HCT116 (cell line): ENCODE measurements around the gene RFWD3. TPM values are rescaled to one million over a fixed set of nuclear protein-coding genes. Genes with fewer than 3 reads are reported as not detected.

Source experiments
- ATAC-seq: fragments of 200-7000 bp; cut with Tn5 transposase; 2 replicates; pipeline ENCODE4 v1.9.1; 2020; ENCODE audit warnings: mild to moderate bottlenecking, moderate library complexity
- BruUV-seq: library from RNA; stranded (reverse); fragments of 400-500 nt; replicated peaks from 2 replicates; lab custom pipeline; 2021; lab: Mats Ljungman, UMichigan
- CTCF ChIA-PET: fragments of 300-600 bp; sonication (Branson Sonifier 250); formaldehyde crosslinking; loops from one replicate; lab custom pipeline; 2021; ENCODE audit warnings: antibody characterized with exemption; lab: Charles Lee
- POLR2A ChIA-PET: fragments of 300-600, 350-600 bp; sonication (Branson Sonifier 250); formaldehyde crosslinking; loops from one replicate; lab custom pipeline; 2021; ENCODE audit warnings: antibody characterized with exemption; lab: Charles Lee
- RAD21 ChIA-PET, 2 experiments: fragments of 300-600 bp; sonication (Branson Sonifier 250); formaldehyde crosslinking; loops; one replicate each; lab custom pipeline; 2023; ENCODE audit warnings: low total read pairs in 2 of 2; ENCODE audit not compliant: uncharacterized antibody in 2 of 2, unreplicated experiment in 2 of 2, low non-redundant PET in 1 of 2; lab: Charles Lee
- DNase-seq: peaks from one replicate; pipeline ENCODE4 v3.0.0-alpha.2; 2010; ENCODE audit warnings: low read depth, low spot score
- H2AFZ ChIP-seq: fragments of 200-600 bp; shearing (Covaris generic), sonication (generic); 2 replicates; pipeline ENCODE4 v1.6.1; 2017; ENCODE audit warnings: low read depth, mixed run types, mixed read lengths, antibody characterized with exemption, low read length; ENCODE audit not compliant: poor library complexity, severe bottlenecking
- H3K27ac ChIP-seq: 2 replicates; pipeline ENCODE4 v1.5.1; 2012; ENCODE audit warnings: low read depth, low read length
- H3K27me3 ChIP-seq: fragments of 200-600 bp; sonication (generic); 2 replicates; pipeline ENCODE4 v1.6.1; 2016; ENCODE audit warnings: mixed run types, low read length, mixed read lengths; ENCODE audit not compliant: insufficient read depth
- H3K36me3 ChIP-seq, 2 experiments: fragments of 200-500 bp in 1 of 2; fragments of 200-600 bp in 1 of 2; sonication (Bioruptor generic) in 1 of 2; sonication (generic) in 1 of 2; 2 replicates each; pipeline versions ENCODE4 v1.5.1 to v1.6.1; 2014 to 2016; ENCODE audit warnings: low read length in 2 of 2, inconsistent platforms in 1 of 2, mixed read lengths in 1 of 2, mixed run types in 1 of 2; ENCODE audit not compliant: insufficient read depth in 2 of 2, control insufficient read depth in 1 of 2
- H3K4me1 ChIP-seq, 2 experiments: fragments of 200-600 bp in 1 of 2; sonication (generic) in 1 of 2; 2 replicates each; pipeline versions ENCODE4 v1.5.1 to v1.6.1; 2012 to 2017; ENCODE audit warnings: low read length in 2 of 2, inconsistent platforms in 1 of 2, mild to moderate bottlenecking in 1 of 2, mixed read lengths in 1 of 2, mixed run types in 1 of 2, moderate library complexity in 1 of 2; ENCODE audit not compliant: insufficient read depth in 2 of 2, control insufficient read depth in 1 of 2
- H3K4me2 ChIP-seq: fragments of 200-600 bp; sonication (generic); 2 replicates; pipeline ENCODE4 v1.6.1; 2017; ENCODE audit warnings: mixed run types, low read length, mixed read lengths
- H3K4me3 ChIP-seq, 2 experiments: fragments of 200-600 bp in 1 of 2; sonication (generic) in 1 of 2; replicated peaks in 1 of 2; 2 replicates each; pipeline ENCODE4 v1.5.1; 2011 to 2016; ENCODE audit warnings: low read length in 2 of 2, control low read depth in 1 of 2, low read depth in 1 of 2, mild to moderate bottlenecking in 1 of 2, mixed read lengths in 1 of 2, mixed run types in 1 of 2
- H3K79me2 ChIP-seq: fragments of 200-600 bp; sonication (generic); 2 replicates; pipeline ENCODE4 v1.6.1; 2017; ENCODE audit warnings: mild to moderate bottlenecking, mixed run types, low read length, moderate library complexity, mixed read lengths; ENCODE audit not compliant: insufficient read depth
- H3K9ac ChIP-seq: fragments of 200-600 bp; sonication (generic); 2 replicates; pipeline ENCODE4 v1.6.1; 2016; ENCODE audit warnings: low read length, mixed read lengths
- H3K9me2 ChIP-seq: fragments of 200-600 bp; sonication (generic), shearing (Covaris generic); 2 replicates; pipeline ENCODE4 v1.6.1; 2017; ENCODE audit warnings: mixed run types, mild to moderate bottlenecking, moderate library complexity; ENCODE audit not compliant: insufficient read depth
- H3K9me3 ChIP-seq, 2 experiments: fragments of 200-500 bp in 1 of 2; fragments of 200-600 bp in 1 of 2; sonication (Bioruptor generic) in 1 of 2; sonication (generic) in 1 of 2; 2 replicates each; pipeline ENCODE4 v1.6.1; 2014 to 2017; ENCODE audit warnings: low read length in 2 of 2, mixed read lengths in 2 of 2, inconsistent platforms in 1 of 2, low read depth in 1 of 2, mild to moderate bottlenecking in 1 of 2, mixed run types in 1 of 2, moderate library complexity in 1 of 2; ENCODE audit not compliant: control insufficient read depth in 1 of 2, insufficient read depth in 1 of 2
- H4K20me1 ChIP-seq: fragments of 200-600 bp; sonication (generic), shearing (Covaris generic); 2 replicates; pipeline ENCODE4 v1.6.1; 2017; ENCODE audit warnings: mixed run types, mild to moderate bottlenecking, moderate library complexity; ENCODE audit not compliant: insufficient read depth
- CBX3 ChIP-seq: IDR thresholded peaks from 2 replicates; pipeline ENCODE4 v1.6.1; 2012; ENCODE audit warnings: low read depth
- CEBPB ChIP-seq: IDR thresholded peaks from 2 replicates; pipeline ENCODE4 v1.6.1; 2012; ENCODE audit warnings: low read depth
- RAD21 ChIP-seq: IDR thresholded peaks from 2 replicates; pipeline ENCODE4 v1.6.1; 2012; ENCODE audit warnings: low read depth, mild to moderate bottlenecking
- SIN3A ChIP-seq: IDR thresholded peaks from 2 replicates; pipeline ENCODE4 v1.6.1; 2012; ENCODE audit warnings: low read depth
- TCF7L2 ChIP-seq: IDR thresholded peaks from 2 replicates; pipeline ENCODE4 v1.7.0; 2011; ENCODE audit warnings: borderline replicate concordance, inconsistent platforms; ENCODE audit not compliant: insufficient read depth, insufficient read length; ENCODE audit errors: extremely low read depth
- intact Hi-C: fragments of 100-400 bp; cut with micrococcal nuclease; formaldehyde crosslinking; loops from 2 replicates; pipeline ENCODE4 v1.10.0; 2022
- total RNA-seq: library from RNA; stranded (reverse); gene quantifications from one replicate; pipeline ENCODE4 v1.2.1, GENCODE V29; 2021; ENCODE audit not compliant: unreplicated experiment
- TF ChIP-seq, protein P1 (sequence below): IDR thresholded peaks from 2 replicates; pipeline ENCODE4 v1.6.1; 2012

RFWD3 gene
- total RNA-seq, 1 experiment from 2014 or later: 83.6 TPM

DNA sequence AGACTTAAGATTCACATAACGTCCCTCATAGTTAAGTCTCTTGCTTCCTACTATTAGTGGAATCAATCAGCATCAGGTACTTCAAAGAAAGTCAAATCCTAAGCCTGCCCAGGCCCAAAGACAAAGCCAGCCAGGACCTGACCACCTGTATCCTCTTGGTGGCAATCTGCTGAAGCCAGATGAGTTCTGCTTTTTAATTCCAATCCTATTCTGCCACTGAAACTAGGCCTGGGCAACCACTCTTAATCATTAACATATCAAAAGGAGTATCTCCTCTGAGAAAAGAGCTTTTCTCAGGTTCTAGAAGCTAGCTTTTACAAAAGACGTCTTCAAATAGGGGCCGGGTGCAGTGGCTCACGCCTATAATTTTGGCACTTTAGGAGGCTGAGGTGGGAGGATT is 44.7 kb downstream of the RFWD3 start:
- no peak for ATAC-seq
- Histone ChIP-seq H3K4me2 (no peak overlapping the region), H3K79me2 (peaks cover 24% of the 10 kb centered on the region), H3K4me1 (0 out of 4 replicates have a peak, but pooled peaks cover 0 to 3% of the 10 kb centered on the region in 2 experiments), H2AFZ (no peak overlapping the region), H4K20me1 (peaks cover 10% of the 10 kb centered on the region; the same call in 1 of the 2 replicates)
- POLR2A ChIA-PET: no interaction called here
- CTCF ChIA-PET: interaction anchor here (1.0 kb wide), 1 partner anchor 29 kb away, joined by 3 read pairs; no protein-coding TSS in a partner anchor
- TF ChIP-seq RAD21 (no peak), SIN3A (no peak), CBX3 (no peak), CEBPB (no peak)
- TF ChIP-seq, protein P1, sequence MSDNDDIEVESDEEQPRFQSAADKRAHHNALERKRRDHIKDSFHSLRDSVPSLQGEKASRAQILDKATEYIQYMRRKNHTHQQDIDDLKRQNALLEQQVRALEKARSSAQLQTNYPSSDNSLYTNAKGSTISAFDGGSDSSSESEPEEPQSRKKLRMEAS: no peak
- TF ChIP-seq, all 23 proteins: peak for 0
- TSS peak; percentile 25 for BruUV-seq
- Histone ChIP-seq H3K9ac (no peak overlapping the region), H3K36me3 (peaks cover 33 to 40% of the 10 kb centered on the region in 2 experiments), H3K27me3 (no peaks in the 10 kb centered on the region), H3K4me3 (no peak overlapping the region), H3K9me2 (no peaks in the 10 kb centered on the region), H3K9me3 (no peaks in the 10 kb centered on the region), H3K27ac (no peak overlapping the region)
- intact Hi-C loops: loop anchor here (2.0 kb wide), 1 partner anchor 313 kb away; no protein-coding TSS in a partner anchor
- DNase-seq: no peak
- RAD21 ChIA-PET: no interaction called here

DNA sequence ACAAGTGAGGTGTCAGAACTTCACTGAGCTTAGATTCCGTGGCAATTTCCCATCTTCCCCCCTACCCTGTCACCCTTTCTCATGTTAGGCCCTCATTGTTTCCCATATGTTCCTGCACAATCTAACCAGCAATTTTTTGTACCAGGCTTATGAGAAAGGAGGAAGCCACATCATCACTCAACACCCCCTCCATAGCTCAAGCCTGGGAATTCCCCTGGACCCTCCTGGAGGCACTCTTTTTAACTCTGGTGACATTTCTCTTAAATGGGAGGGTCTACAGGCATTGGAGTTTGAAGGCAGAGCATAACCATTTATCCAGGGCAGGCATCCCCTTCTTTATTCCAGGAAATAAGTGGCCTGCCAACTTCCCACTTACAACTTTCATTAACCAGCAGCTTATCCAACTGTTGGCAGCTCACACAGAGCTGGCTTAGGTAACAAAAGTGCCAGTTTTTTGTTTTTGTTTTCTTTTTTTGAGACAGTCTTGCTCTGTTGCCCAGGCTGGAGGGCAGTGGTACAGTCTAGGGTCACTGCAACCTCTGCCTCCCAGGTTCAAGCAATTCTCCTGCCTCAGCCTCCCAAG is 49.4 kb downstream of the RFWD3 start:
- no peaks in the 10 kb centered on the region for H3K27me3 ChIP-seq
- H2AFZ ChIP-seq: no peak overlapping the region
- no peak for ATAC-seq
- H3K27ac ChIP-seq: no peak overlapping the region
- no peak overlapping the region for H3K4me3 ChIP-seq
- H3K4me1 ChIP-seq: 0 out of 4 replicates have a peak, but pooled peaks cover 0 to 3% of the 10 kb centered on the region in 2 experiments
- peaks cover 5 to 6% of the 10 kb centered on the region in 2 experiments for H3K36me3 ChIP-seq
- peaks cover 5% of the 10 kb centered on the region for H3K79me2 ChIP-seq
- CTCF ChIA-PET: no interaction called here
- no peak overlapping the region for H3K4me2 ChIP-seq
- H4K20me1 ChIP-seq: 0 out of 2 replicates have a peak, but pooled peaks cover 1% of the 10 kb centered on the region
- H3K9me2 ChIP-seq: no peaks in the 10 kb centered on the region
- no TSS peak for BruUV-seq
- no peak for TF ChIP-seq CEBPB
- no peak for TF ChIP-seq TCF7L2
- POLR2A ChIA-PET: no interaction called here
- H3K9ac ChIP-seq: no peak overlapping the region
- no peak for DNase-seq
- intact Hi-C loops: no loop called here
- H3K9me3 ChIP-seq: no peaks in the 10 kb centered on the region
- RAD21 ChIA-PET: no interaction called here
